Measurements from ENCODE around the gene ALDH16A1. TPM values are rescaled to one million over a fixed set of nuclear protein-coding genes. Genes with fewer than 3 reads are reported as not detected.

ALDH16A1 gene
- total and polyA plus RNA-seq, 2 of the 8 experiments (the other 6 are each of a cell fraction or from before 2014, with no cell fraction given), result 30.5 to 34.3 TPM

DNA sequence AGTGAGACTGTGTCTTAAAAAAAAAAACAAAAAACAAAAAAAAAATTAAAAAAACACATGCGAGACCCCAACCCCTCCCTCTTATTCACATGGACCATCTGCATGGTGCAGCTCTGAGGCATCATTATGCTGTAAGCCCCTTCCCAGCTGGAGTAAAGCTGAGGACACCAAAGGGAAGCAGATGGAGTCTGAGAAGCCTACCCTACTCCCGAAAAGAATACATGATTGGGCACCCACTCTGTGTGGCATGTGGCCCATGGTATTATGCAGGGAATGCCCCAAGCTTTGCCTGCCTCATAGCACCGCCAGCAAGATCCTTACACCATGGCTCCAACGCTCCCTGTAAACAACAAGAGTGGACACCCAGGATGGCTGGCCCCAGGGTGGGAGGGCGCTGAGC is 34.5 kb upstream of the ALDH16A1 start (continued):
- no peak for TF ChIP-seq CTBP2 (IDR thresholded peaks at IDR 0.05; ENCODE audit: borderline replicate concordance, insufficient read depth, insufficient read length, low read length)

All from H1 (cell line).